Hepatocyte (in vitro differentiated cells): ENCODE measurements around the gene SPON1. TPM values are rescaled to one million over a fixed set of nuclear protein-coding genes. Genes with fewer than 3 reads are reported as not detected.
"Not testable (repeated sequence)": the region's sequence is repeated elsewhere in the genome, so short reads cannot be mapped to it uniquely, and the experiment has no call there.

Experiments used
- DNase-seq: peaks from one replicate; pipeline ENCODE4 v3.0.0-alpha.2; 2016; ENCODE audit warnings: low spot score
- H2AFZ ChIP-seq: fragments of 200-600 bp; sonication (generic); 2 replicates; pipeline ENCODE4 v1.6.0; 2016; ENCODE audit warnings: antibody characterized with exemption, mild to moderate bottlenecking
- H3K27ac ChIP-seq: fragments of 200-600 bp; sonication (generic); 2 replicates; pipeline ENCODE4 v1.5.1; 2016; ENCODE audit warnings: mild to moderate bottlenecking
- H3K27me3 ChIP-seq: fragments of 200-600 bp; sonication (generic); 2 replicates; pipeline ENCODE4 v1.6.1; 2016
- H3K36me3 ChIP-seq: fragments of 200-600 bp; sonication (generic); replicated peaks from 2 replicates; pipeline ENCODE4 v1.5.1; 2016; ENCODE audit warnings: low read depth; ENCODE audit not compliant: insufficient read depth
- H3K4me1 ChIP-seq: fragments of 200-600 bp; sonication (generic); 2 replicates; pipeline ENCODE4 v1.5.1; 2016; ENCODE audit warnings: mild to moderate bottlenecking, moderate library complexity; ENCODE audit not compliant: insufficient read depth
- H3K4me2 ChIP-seq: fragments of 200-600 bp; sonication (generic); 2 replicates; pipeline ENCODE4 v1.6.0; 2016
- H3K4me3 ChIP-seq: fragments of 200-600 bp; sonication (generic); 2 replicates; pipeline ENCODE4 v1.5.1; 2016; ENCODE audit warnings: mild to moderate bottlenecking
- H3K79me2 ChIP-seq: fragments of 200-600 bp; sonication (generic); 2 replicates; pipeline ENCODE4 v1.6.0; 2017; ENCODE audit warnings: mild to moderate bottlenecking
- H3K9me2 ChIP-seq: fragments of 200-600 bp; sonication (generic); replicated peaks from 2 replicates; pipeline ENCODE4 v1.6.0; 2017; ENCODE audit warnings: mild to moderate bottlenecking; ENCODE audit not compliant: insufficient read depth
- H3K9me3 ChIP-seq: fragments of 200-600 bp; sonication (generic); 2 replicates; pipeline ENCODE4 v1.5.1; 2016; ENCODE audit warnings: low read depth, mild to moderate bottlenecking
- H4K20me1 ChIP-seq: fragments of 200-600 bp; sonication (generic); 2 replicates; pipeline ENCODE4 v1.6.0; 2016; ENCODE audit warnings: mild to moderate bottlenecking; ENCODE audit not compliant: insufficient read depth, poor library complexity, severe bottlenecking
- CTCF ChIP-seq: fragments of 200-600 bp; sonication (generic); IDR thresholded peaks from 2 replicates; pipeline ENCODE4 v1.5.1; 2016; ENCODE audit warnings: antibody characterized with exemption, mild to moderate bottlenecking; ENCODE audit not compliant: poor library complexity
- EZH2 ChIP-seq: fragments of 200-600 bp; sonication (generic); IDR thresholded peaks from 2 replicates; pipeline ENCODE4 v1.6.1; 2016; ENCODE audit warnings: antibody characterized with exemption, mild to moderate bottlenecking, borderline replicate concordance
- EZH2phosphoT487 ChIP-seq: fragments of 200-600 bp; sonication (generic); IDR thresholded peaks from one replicate; pipeline ENCODE4 v1.6.1; 2018; ENCODE audit warnings: antibody characterized with exemption, mild to moderate bottlenecking, low read depth, moderate library complexity; ENCODE audit not compliant: unreplicated experiment, severe bottlenecking
- WGBS: methylation state at CpG from one replicate; pipeline ENCODE4 v1.1.6; 2016; ENCODE audit warnings: low lambda C conversion rate; ENCODE audit errors: missing lambda C conversion rate; 5-methylcytosine and 5-hydroxymethylcytosine counted together
- polyA plus RNA-seq: library from polyadenylated mRNA; unstranded; fragments of >200 nt; fragmentation: Nextera tagmentation; extraction: Ambion mirVana; gene quantifications from 2 replicates; pipeline ENCODE4 v1.2.1, GENCODE V29; 2016
- total RNA-seq: library from RNA; depleted of rRNA; stranded (reverse); fragments of >200 nt; gene quantifications from 2 replicates; pipeline ENCODE4 v1.2.3, GENCODE V29; 2014

The SPON1 gene
- total and polyA plus RNA-seq, 2 experiments from 2014 or later, result 47.8 to 73.1 TPM

- H3K9me3 ChIP-seq, result no peaks in the 10 kb centered on the region
- TF ChIP-seq EZH2phosphoT487 (no peak), EZH2 (no peak)
- no peak overlapping the region for H3K4me2 ChIP-seq
- H2AFZ ChIP-seq, result no peak overlapping the region
- DNase-seq, result no peak
- H3K27me3 ChIP-seq, result no peaks in the 10 kb centered on the region
- H3K4me1 ChIP-seq, result peaks cover 10% of the 10 kb centered on the region
- WGBS, result 90% methylated on average over 3 of the region's 3 CpGs
- H3K4me3 ChIP-seq, result no peak overlapping the region
- H3K9me2 ChIP-seq, result no peaks in the 10 kb centered on the region
- H3K79me2 ChIP-seq, result peaks cover 31% of the 10 kb centered on the region
- H3K36me3 ChIP-seq, result no peaks in the 10 kb centered on the region
- H3K27ac ChIP-seq, result peak overlapping the region; percentile 5
- no peaks in the 10 kb centered on the region for H4K20me1 ChIP-seq
These were observed 10.4 kb downstream of the SPON1 start for GRCh38 chr11:13972944-13973343.

GRCh38 chr11:13974631-13975030 lies 12.1 kb downstream of the SPON1 start:
- no peaks in the 10 kb centered on the region for H4K20me1 ChIP-seq
- no peak overlapping the region for H3K4me2 ChIP-seq
- no peaks in the 10 kb centered on the region for H3K9me3 ChIP-seq
- H3K36me3 ChIP-seq, result no peaks in the 10 kb centered on the region
- DNase-seq, result no peak
- H3K4me3 ChIP-seq, result no peak overlapping the region
- H3K4me1 ChIP-seq, result peaks cover 10% of the 10 kb centered on the region
- H3K27me3 ChIP-seq, result no peaks in the 10 kb centered on the region
- H3K9me2 ChIP-seq, result no peaks in the 10 kb centered on the region
- no peak overlapping the region for H3K27ac ChIP-seq
- TF ChIP-seq EZH2 (no peak), CTCF (no peak)
- 55% methylated on average over 1 of the region's 1 CpG for WGBS
- H3K79me2 ChIP-seq, result peaks cover 22% of the 10 kb centered on the region
- no peak overlapping the region for H2AFZ ChIP-seq

- H2AFZ ChIP-seq, result no peak overlapping the region
- H3K4me2 ChIP-seq, result peak overlapping the region; percentile 3
- H3K27me3 ChIP-seq, result no peaks in the 10 kb centered on the region
- no peaks in the 10 kb centered on the region for H3K9me3 ChIP-seq
- WGBS, result 40% methylated on average over 12 of the region's 12 CpGs
- peaks cover 6% of the 10 kb centered on the region for H3K79me2 ChIP-seq
- H4K20me1 ChIP-seq, result no peaks in the 10 kb centered on the region
- no peak for TF ChIP-seq CTCF
- no peak for TF ChIP-seq EZH2
- TF ChIP-seq EZH2phosphoT487, result no peak
- H3K9me2 ChIP-seq, result no peaks in the 10 kb centered on the region
- no peak overlapping the region for H3K4me3 ChIP-seq
- H3K4me1 ChIP-seq, result peaks cover 6% of the 10 kb centered on the region
- H3K36me3 ChIP-seq, result no peaks in the 10 kb centered on the region
- peak overlapping the region; percentile 69 for H3K27ac ChIP-seq
- peak; percentile 51 for DNase-seq
These were observed 20.7 kb downstream of the SPON1 start for GRCh38 chr11:13983081-13983751.

- Histone ChIP-seq H3K9me3 (no peaks in the 10 kb centered on the region), H3K4me2 (no peak overlapping the region), H3K9me2 (no peaks in the 10 kb centered on the region), H3K27me3 (no peaks in the 10 kb centered on the region), H3K4me1 (peaks cover 6% of the 10 kb centered on the region), H3K36me3 (no peaks in the 10 kb centered on the region), H3K79me2 (peaks cover 17% of the 10 kb centered on the region), H2AFZ (no peak overlapping the region), H4K20me1 (no peaks in the 10 kb centered on the region), H3K27ac (peak overlapping the region; percentile 69), H3K4me3 (no peak overlapping the region)
- TF ChIP-seq CTCF (no peak), EZH2phosphoT487 (no peak), EZH2 (no peak)
- peak; percentile 54 for DNase-seq
- 48% methylated on average over 4 of the region's 4 CpGs for whole genome bisulfite sequencing
These were observed 22.3 kb downstream of the SPON1 start for GRCh38 chr11:13984616-13985450.

- H3K79me2 ChIP-seq, result peaks cover 17% of the 10 kb centered on the region
- not testable (repeated sequence) for DNase-seq, H3K4me2 ChIP-seq, H3K36me3 ChIP-seq, H3K27me3 ChIP-seq, H3K9me3 ChIP-seq, H3K9me2 ChIP-seq, H3K4me1 ChIP-seq, H3K4me3 ChIP-seq, H3K27ac ChIP-seq, H2AFZ ChIP-seq, H4K20me1 ChIP-seq
- 90% methylated on average over 5 of the region's 5 CpGs for WGBS
These were observed 24.2 kb downstream of the SPON1 start for GRCh38 chr11:13986695-13987094.
